RWPE2 (cell line): ENCODE measurements around the gene CCDC192.
A peak's percentile ranks its signal among the peaks of the same experiment; 100 is the strongest.

ENCODE experiments used
- ATAC-seq: fragments of 200-7000 bp; cut with Tn5 transposase; 3 replicates; pipeline ENCODE4 v1.9.1; 2021; ENCODE audit warnings: low read depth
- DNase-seq: peaks from one replicate; pipeline ENCODE4 v3.0.0-alpha.2; 2020; ENCODE audit warnings: low spot score
- H3K27ac ChIP-seq: fragments of 450-650 bp; 2 replicates; pipeline ENCODE4 v1.5.1; 2017; ENCODE audit warnings: mild to moderate bottlenecking; ENCODE audit not compliant: poor library complexity, severe bottlenecking
- H3K27me3 ChIP-seq: fragments of 250-450 bp; sonication (Bioruptor Pico); 2 replicates; pipeline ENCODE4 v1.5.1; 2021; ENCODE audit warnings: mild to moderate bottlenecking, moderate library complexity; ENCODE audit not compliant: insufficient read depth, poor library complexity, severe bottlenecking
- H3K36me3 ChIP-seq: fragments of 250-450 bp; sonication (Bioruptor Pico); 2 replicates; pipeline ENCODE4 v1.5.1; 2020; ENCODE audit warnings: low read depth, mild to moderate bottlenecking, moderate library complexity
- H3K4me1 ChIP-seq: fragments of 250-450 bp; sonication (Bioruptor Pico); 2 replicates; pipeline ENCODE4 v1.5.1; 2021; ENCODE audit warnings: mild to moderate bottlenecking, moderate library complexity; ENCODE audit not compliant: insufficient read depth, poor library complexity, severe bottlenecking
- H3K4me3 ChIP-seq: fragments of 250-450 bp; sonication (Bioruptor Pico); 2 replicates; pipeline ENCODE4 v1.5.1; 2021; ENCODE audit warnings: mild to moderate bottlenecking, moderate library complexity; ENCODE audit not compliant: severe bottlenecking
- H3K9me3 ChIP-seq: fragments of 250-450 bp; sonication (Bioruptor Pico); 2 replicates; pipeline ENCODE4 v1.5.1; 2021; ENCODE audit warnings: mild to moderate bottlenecking, moderate library complexity; ENCODE audit not compliant: severe bottlenecking
- CTCF ChIP-seq: fragments of 450-650 bp; IDR thresholded peaks from one replicate; pipeline ENCODE4 v1.5.1; 2017; ENCODE audit warnings: mild to moderate bottlenecking, moderate library complexity; ENCODE audit not compliant: poor library complexity, severe bottlenecking

CCDC192 gene

GRCh38 chr5:127969651-127970050 lies 266.5 kb downstream of the CCDC192 start:
- DNase-seq, result no peak
- Histone ChIP-seq H3K27me3 (no peaks in the 10 kb centered on the region), H3K9me3 (no peaks in the 10 kb centered on the region), H3K4me3 (no peak overlapping the region), H3K36me3 (no peaks in the 10 kb centered on the region), H3K27ac (no peak overlapping the region), H3K4me1 (no peaks in the 10 kb centered on the region)
- ATAC-seq, result no peak
- no peak for TF ChIP-seq CTCF

DNA sequence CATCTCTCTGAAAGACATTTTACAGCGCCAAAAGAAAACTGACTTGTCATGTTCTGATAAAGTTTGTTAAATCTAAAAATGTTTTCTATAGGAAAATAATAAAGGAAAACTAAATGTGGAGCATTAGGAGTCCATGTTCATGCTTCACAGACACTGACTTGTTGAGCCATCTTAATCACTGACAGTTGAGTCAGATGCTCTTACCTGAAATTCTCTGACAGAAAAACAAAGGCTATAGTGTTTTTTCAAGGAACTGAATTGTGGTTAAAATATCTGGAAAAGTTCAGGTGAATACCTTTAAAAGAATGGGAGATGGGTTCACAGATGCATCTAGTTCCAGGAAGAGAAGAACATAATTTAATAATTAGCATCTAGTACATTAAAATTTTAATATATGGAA lies 266.9 kb downstream of the CCDC192 start:
- Histone ChIP-seq H3K27me3 (no peaks in the 10 kb centered on the region), H3K36me3 (no peaks in the 10 kb centered on the region), H3K9me3 (no peaks in the 10 kb centered on the region), H3K27ac (no peak overlapping the region), H3K4me3 (no peak overlapping the region), H3K4me1 (no peaks in the 10 kb centered on the region)
- no peak for TF ChIP-seq CTCF
- ATAC-seq (no peak), DNase-seq (no peak)

DNA sequence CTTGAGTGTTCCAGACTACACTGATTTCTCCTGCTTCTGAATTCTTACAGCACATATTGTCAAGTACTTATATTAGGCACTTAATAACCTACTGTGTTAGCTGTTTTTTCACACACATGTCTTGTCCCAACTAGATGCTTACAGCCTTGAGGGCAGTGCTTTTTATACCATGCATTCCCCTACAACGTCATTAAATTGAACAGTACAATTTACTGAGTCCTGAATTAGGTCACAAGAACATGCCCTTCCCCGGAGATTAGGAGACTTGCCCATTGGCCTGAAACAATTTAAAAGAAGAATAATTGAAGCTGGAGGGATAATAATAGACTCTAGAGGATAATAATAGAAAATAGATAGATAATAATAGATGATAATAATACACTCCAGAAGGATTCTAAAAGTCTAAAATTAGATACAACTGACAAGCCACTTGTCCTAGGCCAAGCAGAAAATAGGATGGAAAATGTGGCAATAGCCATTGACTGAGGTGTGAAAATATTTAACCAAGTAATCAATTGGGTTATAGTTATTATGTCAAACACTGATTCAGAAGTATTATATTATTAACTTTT lies 267.7 kb downstream of the CCDC192 start:
- no peaks in the 10 kb centered on the region for H3K36me3 ChIP-seq
- ATAC-seq (no peak), DNase-seq (no peak)
- H3K9me3 ChIP-seq, result no peaks in the 10 kb centered on the region
- TF ChIP-seq CTCF, result no peak
- H3K4me1 ChIP-seq, result no peaks in the 10 kb centered on the region
- H3K4me3 ChIP-seq, result no peak overlapping the region
- H3K27me3 ChIP-seq, result no peaks in the 10 kb centered on the region
- no peak overlapping the region for H3K27ac ChIP-seq

GRCh38 chr5:127975961-127976360 lies 272.8 kb downstream of the CCDC192 start:
- TF ChIP-seq CTCF, result peak; percentile 37
- Histone ChIP-seq H3K27ac (no peak overlapping the region), H3K9me3 (no peaks in the 10 kb centered on the region), H3K27me3 (no peaks in the 10 kb centered on the region), H3K4me3 (no peak overlapping the region), H3K36me3 (no peaks in the 10 kb centered on the region), H3K4me1 (no peaks in the 10 kb centered on the region)
- DNase-seq (no peak), ATAC-seq (no peak; the same call in 1 of the 3 replicates)

DNA sequence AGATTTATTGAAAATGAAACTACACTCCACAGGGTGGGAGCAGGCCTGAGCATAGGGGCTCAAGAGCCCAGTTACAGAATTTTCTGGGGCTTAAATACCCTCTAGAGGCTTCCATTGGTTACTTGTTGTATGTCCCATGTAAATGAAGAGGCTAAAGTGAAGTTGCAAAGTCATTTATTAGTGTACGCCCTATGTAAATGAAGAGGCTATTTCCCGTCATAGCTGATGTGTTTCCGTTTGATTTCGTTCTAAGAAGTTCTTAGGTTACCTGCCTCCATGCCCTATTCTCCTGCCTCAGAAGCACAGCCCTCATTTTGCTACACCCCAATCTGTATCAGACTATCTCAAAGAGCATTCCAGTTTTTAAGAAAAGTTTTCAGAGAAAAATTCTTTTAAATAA lies 273.3 kb downstream of the CCDC192 start:
- H3K4me1 ChIP-seq, result no peaks in the 10 kb centered on the region
- no peak overlapping the region for H3K4me3 ChIP-seq
- H3K27ac ChIP-seq, result no peak overlapping the region
- H3K9me3 ChIP-seq, result no peaks in the 10 kb centered on the region
- H3K27me3 ChIP-seq, result no peaks in the 10 kb centered on the region
- DNase-seq (no peak), ATAC-seq (no peak)
- H3K36me3 ChIP-seq, result no peaks in the 10 kb centered on the region
- TF ChIP-seq CTCF, result no peak
